ACC112 (cell line): ENCODE data around the gene MSRB1.
A peak's percentile ranks its signal among the peaks of the same experiment; 100 is the strongest.

ENCODE experiments used
- H2AFZ ChIP-seq: fragments of 200-600 bp; sonication (generic); one replicate; pipeline ENCODE4 v1.6.0; 2017; ENCODE audit warnings: antibody characterized with exemption, low read length; ENCODE audit not compliant: unreplicated experiment
- H3K27ac ChIP-seq: fragments of 200-600 bp; sonication (generic); 2 replicates; pipeline ENCODE4 v1.5.1; 2014; ENCODE audit warnings: low read depth, mild to moderate bottlenecking, antibody characterized with exemption, low read length, moderate library complexity
- H3K27me3 ChIP-seq: fragments of 200-600 bp; sonication (generic); 2 replicates; pipeline ENCODE4 v1.6.1; 2014; ENCODE audit warnings: mild to moderate bottlenecking, antibody characterized with exemption, low read length, moderate library complexity, mixed read lengths; ENCODE audit not compliant: insufficient read depth
- H3K36me3 ChIP-seq: fragments of 200-600 bp; sonication (generic); 2 replicates; pipeline ENCODE4 v1.6.1; 2016; ENCODE audit warnings: mild to moderate bottlenecking, antibody characterized with exemption, low read length, moderate library complexity, mixed read lengths; ENCODE audit not compliant: insufficient read depth
- H3K4me1 ChIP-seq: fragments of 200-600 bp; sonication (generic); one replicate; pipeline ENCODE4 v1.6.1; 2016; ENCODE audit warnings: low read length, mixed read lengths; ENCODE audit not compliant: insufficient read depth, unreplicated experiment, control insufficient read depth
- H3K4me3 ChIP-seq: fragments of 200-600 bp; sonication (generic); 2 replicates; pipeline ENCODE4 v1.5.1; 2014; ENCODE audit warnings: mild to moderate bottlenecking, low read depth, low read length
- H3K79me2 ChIP-seq: fragments of 200-600 bp; sonication (generic); one replicate; pipeline ENCODE4 v1.6.0; 2016; ENCODE audit warnings: low read length; ENCODE audit not compliant: control insufficient read depth, unreplicated experiment, insufficient read depth

Gene MSRB1

GRCh38 chr16:1977875-1978268 is 34.9 kb upstream of the MSRB1 start:
- Histone ChIP-seq H3K4me3 (no peak overlapping the region), H3K4me1 (peaks cover under 1% of the 10 kb centered on the region), H3K36me3 (peaks cover 4% of the 10 kb centered on the region; the same call in 1 of the 2 replicates), H3K27ac (no peak overlapping the region), H3K27me3 (peaks cover 38% of the 10 kb centered on the region), H3K79me2 (peaks cover 14% of the 10 kb centered on the region), H2AFZ (no peak overlapping the region)

- peaks cover 32% of the 10 kb centered on the region for H3K27me3 ChIP-seq
- H2AFZ ChIP-seq = no peak overlapping the region
- H3K79me2 ChIP-seq = peaks cover 19% of the 10 kb centered on the region
- H3K36me3 ChIP-seq = peaks cover 4% of the 10 kb centered on the region; the same call in 1 of the 2 replicates
- H3K4me1 ChIP-seq = peaks cover 3% of the 10 kb centered on the region
- no peak overlapping the region for H3K4me3 ChIP-seq
- H3K27ac ChIP-seq = no peak overlapping the region
Measured at GRCh38 chr16:1976951-1977874, 34.2 kb upstream of the MSRB1 start.

- Histone ChIP-seq H3K27ac (no peak overlapping the region), H3K4me1 (peaks cover 3% of the 10 kb centered on the region), H2AFZ (no peak overlapping the region), H3K27me3 (peaks cover 21% of the 10 kb centered on the region; the same call in 1 of the 2 replicates), H3K79me2 (peaks cover 22% of the 10 kb centered on the region), H3K36me3 (peaks cover 4% of the 10 kb centered on the region; the same call in 1 of the 2 replicates), H3K4me3 (no peak overlapping the region)
Measured at GRCh38 chr16:1976216-1976520, 33.2 kb upstream of the MSRB1 start.

- Histone ChIP-seq H3K36me3 (peaks cover 4% of the 10 kb centered on the region; the same call in 1 of the 2 replicates), H3K4me3 (no peak overlapping the region), H2AFZ (no peak overlapping the region), H3K4me1 (peaks cover 6% of the 10 kb centered on the region), H3K79me2 (peaks cover 25% of the 10 kb centered on the region), H3K27me3 (peaks cover 16% of the 10 kb centered on the region; the same call in 1 of the 2 replicates), H3K27ac (no peak overlapping the region)
Measured at GRCh38 chr16:1975432-1976215, 32.6 kb upstream of the MSRB1 start.

- no peak overlapping the region for H3K27ac ChIP-seq
- peaks cover 25% of the 10 kb centered on the region for H3K79me2 ChIP-seq
- H3K27me3 ChIP-seq = peaks cover 4% of the 10 kb centered on the region; the same call in 1 of the 2 replicates
- peaks cover 6% of the 10 kb centered on the region for H3K4me1 ChIP-seq
- H3K4me3 ChIP-seq = no peak overlapping the region
- peaks cover 4% of the 10 kb centered on the region; the same call in 1 of the 2 replicates for H3K36me3 ChIP-seq
- H2AFZ ChIP-seq = no peak overlapping the region
Measured at GRCh38 chr16:1974157-1975070, 31.4 kb upstream of the MSRB1 start.

- no peak overlapping the region; the same call in 1 of the 2 replicates for H3K4me3 ChIP-seq
- peaks cover 4% of the 10 kb centered on the region; the same call in 1 of the 2 replicates for H3K36me3 ChIP-seq
- H3K27ac ChIP-seq = no peak overlapping the region
- H2AFZ ChIP-seq = no peak overlapping the region
- H3K79me2 ChIP-seq = peaks cover 25% of the 10 kb centered on the region
- no peaks in the 10 kb centered on the region for H3K27me3 ChIP-seq
- H3K4me1 ChIP-seq = peaks cover 6% of the 10 kb centered on the region
Measured at GRCh38 chr16:1973461-1974156, 30.6 kb upstream of the MSRB1 start.

GRCh38 chr16:1972490-1972877 is 29.5 kb upstream of the MSRB1 start:
- H3K27ac ChIP-seq = peak overlapping the region; percentile 54; the same call in 1 of the 2 replicates
- peak overlapping the region; percentile 72 for H2AFZ ChIP-seq
- H3K4me3 ChIP-seq = peak overlapping the region; percentile 99
- H3K36me3 ChIP-seq = no peaks in the 10 kb centered on the region
- H3K79me2 ChIP-seq = peaks cover 25% of the 10 kb centered on the region
- H3K27me3 ChIP-seq = no peaks in the 10 kb centered on the region
- H3K4me1 ChIP-seq = peaks cover 6% of the 10 kb centered on the region

GRCh38 chr16:1971796-1972489 is 28.9 kb upstream of the MSRB1 start, which contains the start of gene TBL3:
Gene TBL3, plus strand, starts transcription at chr16:1972053. Its CDS starts 112 bp downstream, at chr16:1972165.
- Histone ChIP-seq H3K79me2 (peaks cover 25% of the 10 kb centered on the region), H2AFZ (peak within 1 kb of the TSS; percentile 94), H3K36me3 (no peaks in the 10 kb centered on the region), H3K27me3 (no peaks in the 10 kb centered on the region), H3K4me1 (peaks cover 6% of the 10 kb centered on the region), H3K4me3 (peak within 1 kb of the TSS; percentile 99), H3K27ac (peak within 1 kb of the TSS; percentile 78)
